ENCODE data around the gene SLC25A20.

SLC25A20 gene

GRCh38 chr3:48855681-48856447 is 42.8 kb downstream of the SLC25A20 start:
- Histone ChIP-seq H3K4me3 (ENCODE audit: insufficient read length, low read depth) (no peak overlapping the region), H3K36me3 (ENCODE audit: insufficient read depth, insufficient read length, low read length) (peaks cover 5% of the 10 kb centered on the region), H3K27me3 (ENCODE audit: insufficient read depth, insufficient read length) (no peaks in the 10 kb centered on the region), H3K9ac (ENCODE audit: insufficient read length, low read depth) (no peak overlapping the region), H3K9me3 (ENCODE audit: insufficient read depth, low read length) (no peaks in the 10 kb centered on the region), H3K4me1 (ENCODE audit: insufficient read depth, insufficient read length) (no peaks in the 10 kb centered on the region)
- TF ChIP-seq ZNF274 (IDR thresholded peaks at IDR 0.05; ENCODE audit: low read depth, low read length) (no peak), SUZ12 (IDR thresholded peaks at IDR 0.05; ENCODE audit: extremely low read depth, insufficient read depth, insufficient read length) (no peak), YY1 (IDR thresholded peaks at IDR 0.05; ENCODE audit: insufficient read depth, insufficient read length) (no peak)
- DNase-seq (ENCODE audit: low read depth, low spot score) = no peak

GRCh38 chr3:48852151-48852550 is 46.5 kb downstream of the SLC25A20 start:
- Histone ChIP-seq H3K9ac (ENCODE audit: insufficient read length, low read depth) (no peak overlapping the region), H3K4me3 (ENCODE audit: insufficient read length, low read depth) (no peak overlapping the region), H3K9me3 (ENCODE audit: insufficient read depth, low read length) (no peaks in the 10 kb centered on the region), H3K36me3 (ENCODE audit: insufficient read depth, insufficient read length, low read length) (no peaks in the 10 kb centered on the region), H3K27me3 (ENCODE audit: insufficient read depth, insufficient read length) (no peaks in the 10 kb centered on the region), H3K4me1 (ENCODE audit: insufficient read depth, insufficient read length) (no peaks in the 10 kb centered on the region)
- no peak for DNase-seq (ENCODE audit: low read depth, low spot score)
- TF ChIP-seq ZNF274 (IDR thresholded peaks at IDR 0.05; ENCODE audit: low read depth, low read length) (no peak), YY1 (IDR thresholded peaks at IDR 0.05; ENCODE audit: insufficient read depth, insufficient read length) (no peak), SUZ12 (IDR thresholded peaks at IDR 0.05; ENCODE audit: extremely low read depth, insufficient read depth, insufficient read length) (no peak)

DNA sequence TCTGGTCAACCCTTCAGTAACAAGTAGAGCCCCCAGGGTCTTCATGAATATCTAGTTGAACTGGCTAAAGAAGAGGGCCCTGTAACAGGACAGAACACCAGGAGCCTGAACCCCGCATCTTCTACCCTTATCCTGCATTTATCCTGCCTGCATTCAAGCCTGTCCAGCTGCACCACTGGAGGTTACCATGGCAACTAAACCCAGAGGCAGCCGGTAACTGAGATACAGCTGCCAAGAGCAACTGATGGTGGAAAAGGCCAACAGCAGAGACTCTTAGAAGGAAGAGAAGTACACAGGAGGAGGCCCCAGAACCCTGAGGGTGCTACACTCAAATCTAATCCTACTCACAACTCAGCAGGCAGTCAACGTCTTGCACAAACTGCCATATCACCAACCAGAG is 47.3 kb downstream of the SLC25A20 start:
- Histone ChIP-seq H3K9me3 (ENCODE audit: insufficient read depth, low read length) (no peaks in the 10 kb centered on the region), H3K4me3 (ENCODE audit: insufficient read length, low read depth) (no peak overlapping the region), H3K4me1 (ENCODE audit: insufficient read depth, insufficient read length) (no peaks in the 10 kb centered on the region), H3K36me3 (ENCODE audit: insufficient read depth, insufficient read length, low read length) (no peaks in the 10 kb centered on the region), H3K9ac (ENCODE audit: insufficient read length, low read depth) (no peak overlapping the region), H3K27me3 (ENCODE audit: insufficient read depth, insufficient read length) (peaks cover 6% of the 10 kb centered on the region)
- TF ChIP-seq SUZ12 (IDR thresholded peaks at IDR 0.05; ENCODE audit: extremely low read depth, insufficient read depth, insufficient read length) (no peak), ZNF274 (IDR thresholded peaks at IDR 0.05; ENCODE audit: low read depth, low read length) (no peak), YY1 (IDR thresholded peaks at IDR 0.05; ENCODE audit: insufficient read depth, insufficient read length) (no peak)
- no peak for DNase-seq (ENCODE audit: low read depth, low spot score)

DNA sequence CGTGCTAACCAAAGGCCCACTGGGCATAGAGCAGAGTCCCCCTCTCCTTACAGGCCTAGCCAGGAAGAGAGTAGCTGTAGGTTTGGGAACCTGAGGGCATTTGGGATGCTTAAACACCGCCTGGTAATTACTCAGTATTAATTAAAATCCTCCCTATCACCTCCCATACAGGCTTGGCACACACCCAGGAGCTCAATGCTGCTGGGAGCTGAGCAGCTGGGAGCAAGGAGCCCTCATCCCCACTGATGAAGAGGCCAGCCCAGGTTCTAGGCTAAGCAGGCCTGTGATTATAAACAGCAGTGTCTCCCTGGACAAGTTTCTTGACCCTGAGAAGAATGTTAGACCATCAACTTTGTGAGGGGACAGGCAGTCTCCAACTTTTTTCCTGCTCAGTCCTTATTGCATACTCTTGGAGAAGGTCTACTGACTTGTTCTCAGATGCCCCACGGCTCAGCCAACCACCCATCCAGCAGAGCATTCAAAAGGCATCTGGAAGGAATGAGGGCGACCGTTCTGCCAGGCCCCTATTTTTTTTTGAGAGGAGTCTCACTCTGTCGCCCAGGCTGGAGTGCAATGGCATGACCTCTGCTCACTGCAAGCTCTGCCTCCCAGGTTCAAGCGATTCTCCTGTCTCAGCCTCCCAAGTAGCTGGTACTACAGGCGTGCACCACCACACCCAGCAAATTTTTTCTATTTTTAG is 49.7 kb downstream of the SLC25A20 start:
- peaks cover 2% of the 10 kb centered on the region for H3K36me3 ChIP-seq (ENCODE audit: insufficient read depth, insufficient read length, low read length)
- TF ChIP-seq SUZ12 (IDR thresholded peaks at IDR 0.05; ENCODE audit: extremely low read depth, insufficient read depth, insufficient read length) (no peak), ZNF274 (IDR thresholded peaks at IDR 0.05; ENCODE audit: low read depth, low read length) (no peak), YY1 (IDR thresholded peaks at IDR 0.05; ENCODE audit: insufficient read depth, insufficient read length) (no peak)
- no peaks in the 10 kb centered on the region for H3K9me3 ChIP-seq (ENCODE audit: insufficient read depth, low read length)
- no peak overlapping the region for H3K4me3 ChIP-seq (ENCODE audit: insufficient read length, low read depth)
- H3K4me1 ChIP-seq (ENCODE audit: insufficient read depth, insufficient read length) = no peaks in the 10 kb centered on the region
- no peak for DNase-seq (ENCODE audit: low read depth, low spot score)
- H3K27me3 ChIP-seq (ENCODE audit: insufficient read depth, insufficient read length) = peaks cover 10% of the 10 kb centered on the region
- H3K9ac ChIP-seq (ENCODE audit: insufficient read length, low read depth) = no peak overlapping the region

DNA sequence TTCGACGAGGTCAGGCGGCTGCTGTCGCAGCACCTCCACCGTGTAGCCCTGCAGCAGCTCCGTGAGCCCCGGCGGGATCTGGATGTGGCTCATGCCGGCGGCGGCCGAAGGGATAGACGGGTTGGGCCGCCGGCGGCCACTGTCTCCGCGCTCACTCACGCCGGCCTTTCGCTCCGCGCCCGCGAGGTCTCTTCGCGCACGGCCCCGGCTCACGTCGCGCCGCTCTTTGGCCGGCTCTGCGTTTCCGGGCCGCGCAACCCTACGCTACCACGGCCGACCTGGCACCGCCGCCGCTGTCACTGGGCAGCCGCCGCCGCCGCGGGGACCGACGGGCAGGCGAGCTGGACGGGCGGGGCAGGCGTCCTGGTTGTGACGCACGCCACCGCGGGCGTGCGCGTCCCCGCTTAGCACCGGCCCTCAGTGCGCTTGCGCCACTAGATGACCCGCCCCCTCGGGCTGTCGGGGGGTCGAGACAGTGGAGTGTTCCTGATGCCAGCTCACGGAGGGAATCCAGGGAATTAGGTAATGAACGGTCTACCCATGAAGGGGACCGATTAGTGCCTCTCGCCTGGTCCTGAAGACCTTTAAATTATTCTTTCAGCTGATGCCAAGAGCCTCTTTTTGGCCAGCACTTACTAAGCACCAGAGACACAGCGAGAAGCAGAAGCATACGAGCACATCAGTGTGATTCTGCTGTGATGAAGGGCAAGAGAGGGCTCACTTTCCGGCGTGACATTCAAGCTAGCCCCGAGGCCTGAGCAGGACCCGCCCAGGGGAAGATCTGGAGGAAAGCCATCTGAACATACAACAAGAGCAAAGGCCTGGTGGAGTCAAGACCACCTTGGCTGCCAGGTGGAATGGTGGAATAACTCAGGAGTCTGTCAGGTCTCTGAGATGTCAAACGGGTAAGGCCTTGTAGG is 50.9 kb downstream of the SLC25A20 start, which contains the start of gene PRKAR2A:
Gene PRKAR2A, minus strand, starts transcription at position 371 of the 920 bp plus-strand sequence. Its CDS starts 278 bp downstream, at position 93.
- peaks cover 10% of the 10 kb centered on the region for H3K27me3 ChIP-seq (ENCODE audit: insufficient read depth, insufficient read length)

GRCh38 chr3:48847053-48847503 is 51.6 kb downstream of the SLC25A20 start:
- Histone ChIP-seq H3K4me3 (ENCODE audit: insufficient read length, low read depth) (peak overlapping the region; percentile 83), H3K27me3 (ENCODE audit: insufficient read depth, insufficient read length) (peaks cover 10% of the 10 kb centered on the region), H3K4me1 (ENCODE audit: insufficient read depth, insufficient read length) (no peaks in the 10 kb centered on the region), H3K36me3 (ENCODE audit: insufficient read depth, insufficient read length, low read length) (peaks cover 2% of the 10 kb centered on the region), H3K9ac (ENCODE audit: insufficient read length, low read depth) (peak overlapping the region; percentile 97), H3K9me3 (ENCODE audit: insufficient read depth, low read length) (no peaks in the 10 kb centered on the region)
- DNase-seq (ENCODE audit: low read depth, low spot score) = peak; percentile 27
- TF ChIP-seq YY1 (IDR thresholded peaks at IDR 0.05; ENCODE audit: insufficient read depth, insufficient read length) (no peak), ZNF274 (IDR thresholded peaks at IDR 0.05; ENCODE audit: low read depth, low read length) (no peak), SUZ12 (IDR thresholded peaks at IDR 0.05; ENCODE audit: extremely low read depth, insufficient read depth, insufficient read length) (no peak)

More for the DNA sequence above, 50.9 kb downstream of the SLC25A20 start, which contains the start of gene PRKAR2A:
- peak; percentile 78 for DNase-seq (ENCODE audit: low read depth, low spot score)
- H3K9me3 ChIP-seq (ENCODE audit: insufficient read depth, low read length) = no peaks in the 10 kb centered on the region
- H3K4me1 ChIP-seq (ENCODE audit: insufficient read depth, insufficient read length) = no peaks in the 10 kb centered on the region
- H3K36me3 ChIP-seq (ENCODE audit: insufficient read depth, insufficient read length, low read length) = peaks cover 2% of the 10 kb centered on the region
- H3K9ac ChIP-seq (ENCODE audit: insufficient read length, low read depth) = peak within 1 kb of the TSS; percentile 97
- peak within 1 kb of the TSS; percentile 83 for H3K4me3 ChIP-seq (ENCODE audit: insufficient read length, low read depth)
- TF ChIP-seq YY1 (IDR thresholded peaks at IDR 0.05; ENCODE audit: insufficient read depth, insufficient read length) (no peak), ZNF274 (IDR thresholded peaks at IDR 0.05; ENCODE audit: low read depth, low read length) (no peak), SUZ12 (IDR thresholded peaks at IDR 0.05; ENCODE audit: extremely low read depth, insufficient read depth, insufficient read length) (no peak)
